BJ (cell line): ENCODE data around the gene ATP10B. TPM values are rescaled to one million over a fixed set of nuclear protein-coding genes. Genes with fewer than 3 reads are reported as not detected.

Experiments
- CTCF ChIA-PET: fragments of 350-600 bp; formaldehyde crosslinking; extraction: SDS; loops from one replicate; lab custom pipeline; 2021; ENCODE audit warnings: antibody characterized with exemption, inconsistent platforms; lab: Yijun Ruan, JAX
- POLR2A ChIA-PET: fragments of 300-600 bp; sonication (Branson Sonifier 250); formaldehyde crosslinking; extraction: SDS; loops from one replicate; lab custom pipeline; 2021; ENCODE audit warnings: antibody characterized with exemption; lab: Charles Lee
- DNase-seq: peaks from one replicate; pipeline ENCODE4 v3.0.0-alpha.2; 2011; ENCODE audit warnings: low read depth
- H3K27me3 ChIP-seq: 2 replicates; pipeline ENCODE4 v1.6.0; 2011; ENCODE audit warnings: low read length; ENCODE audit not compliant: control insufficient read depth, insufficient read depth
- H3K36me3 ChIP-seq: 2 replicates; pipeline ENCODE4 v1.5.1; 2011; ENCODE audit warnings: low read length; ENCODE audit not compliant: control insufficient read depth, insufficient read depth
- H3K4me3 ChIP-seq: 2 replicates; pipeline ENCODE4 v1.5.1; 2011; ENCODE audit warnings: low read depth, mild to moderate bottlenecking, control low read depth, low read length
- polyA plus RNA-seq: library from polyadenylated mRNA; depleted of rRNA; stranded (reverse); fragments of >200 nt; gene quantifications from 2 replicates; pipeline ENCODE4 v1.2.3, GENCODE V29; 2011
- TF ChIP-seq, protein P1 (sequence below): IDR thresholded peaks from 2 replicates; pipeline ENCODE4 v1.5.1; 2011; ENCODE audit warnings: low read depth, mild to moderate bottlenecking, control low read depth, inconsistent platforms, low read length, moderate library complexity; ENCODE audit not compliant: insufficient read depth

Gene ATP10B
- polyA plus RNA-seq, 1 experiment = not detected

DNA sequence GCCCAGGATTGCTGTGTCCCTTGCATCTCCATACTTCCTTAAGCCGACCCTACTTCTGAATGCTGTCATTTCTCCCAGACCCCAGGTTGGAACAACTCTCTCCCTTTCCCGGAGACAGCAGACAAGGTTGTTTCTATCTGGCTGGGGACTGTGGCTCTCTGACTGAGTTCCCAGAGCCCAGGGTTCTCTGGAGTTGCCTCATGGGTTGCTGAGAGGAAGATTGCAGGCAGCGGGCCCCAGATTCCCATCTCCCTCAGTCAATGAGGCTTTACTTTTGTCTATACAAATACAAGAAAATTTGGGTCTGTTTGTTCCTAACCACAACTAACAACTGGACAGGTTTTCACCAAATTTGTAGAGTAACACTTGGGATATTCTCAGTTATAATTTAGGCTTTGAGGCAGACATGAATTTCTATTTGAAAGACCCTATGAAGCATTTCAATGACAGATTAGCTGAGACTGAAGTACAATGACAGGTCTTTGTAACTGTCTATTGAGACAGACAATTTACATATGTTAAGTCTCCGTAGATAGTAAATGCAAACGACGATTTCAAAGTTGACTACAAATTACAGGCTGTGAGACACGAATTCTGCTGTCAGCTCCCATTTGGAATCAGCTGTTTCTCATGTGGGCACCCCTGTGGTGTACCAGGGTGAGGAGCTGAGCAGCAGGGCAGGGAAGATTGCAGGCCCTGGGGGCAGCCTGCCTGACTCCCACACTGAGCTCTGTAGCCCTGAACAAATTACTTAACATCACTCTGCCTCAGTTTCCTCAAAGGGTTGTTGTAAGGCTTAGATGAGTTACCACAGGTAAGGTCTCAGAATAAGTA is 107.5 kb downstream of the ATP10B start:
- no peak for DNase-seq
- TF ChIP-seq, protein P1, sequence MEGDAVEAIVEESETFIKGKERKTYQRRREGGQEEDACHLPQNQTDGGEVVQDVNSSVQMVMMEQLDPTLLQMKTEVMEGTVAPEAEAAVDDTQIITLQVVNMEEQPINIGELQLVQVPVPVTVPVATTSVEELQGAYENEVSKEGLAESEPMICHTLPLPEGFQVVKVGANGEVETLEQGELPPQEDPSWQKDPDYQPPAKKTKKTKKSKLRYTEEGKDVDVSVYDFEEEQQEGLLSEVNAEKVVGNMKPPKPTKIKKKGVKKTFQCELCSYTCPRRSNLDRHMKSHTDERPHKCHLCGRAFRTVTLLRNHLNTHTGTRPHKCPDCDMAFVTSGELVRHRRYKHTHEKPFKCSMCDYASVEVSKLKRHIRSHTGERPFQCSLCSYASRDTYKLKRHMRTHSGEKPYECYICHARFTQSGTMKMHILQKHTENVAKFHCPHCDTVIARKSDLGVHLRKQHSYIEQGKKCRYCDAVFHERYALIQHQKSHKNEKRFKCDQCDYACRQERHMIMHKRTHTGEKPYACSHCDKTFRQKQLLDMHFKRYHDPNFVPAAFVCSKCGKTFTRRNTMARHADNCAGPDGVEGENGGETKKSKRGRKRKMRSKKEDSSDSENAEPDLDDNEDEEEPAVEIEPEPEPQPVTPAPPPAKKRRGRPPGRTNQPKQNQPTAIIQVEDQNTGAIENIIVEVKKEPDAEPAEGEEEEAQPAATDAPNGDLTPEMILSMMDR = no peak
- Histone ChIP-seq H3K27me3 (no peaks in the 10 kb centered on the region), H3K4me3 (no peak overlapping the region), H3K36me3 (no peaks in the 10 kb centered on the region)
- CTCF ChIA-PET = no interaction called here
- POLR2A ChIA-PET = no interaction called here

DNA sequence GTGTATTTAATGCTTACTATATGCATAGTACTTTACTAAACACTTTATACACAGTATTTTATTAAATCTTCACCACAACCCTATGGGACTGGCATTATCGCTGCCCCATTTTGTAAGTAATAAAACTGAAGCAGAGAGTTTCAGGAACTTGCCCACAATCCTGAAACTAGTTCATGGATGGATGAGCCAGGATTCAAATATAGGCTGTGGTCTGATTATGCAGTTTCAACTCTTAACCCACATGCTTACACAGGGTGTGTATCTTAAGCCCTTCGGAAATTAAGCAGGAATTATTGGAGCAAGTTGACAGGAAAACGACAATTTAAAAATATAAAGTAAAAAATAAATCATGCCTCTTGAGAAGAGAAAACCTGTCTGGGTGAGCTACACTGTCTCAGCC is 109.0 kb downstream of the ATP10B start:
- no peak for DNase-seq
- POLR2A ChIA-PET = no interaction called here
- no peaks in the 10 kb centered on the region for H3K36me3 ChIP-seq
- no peak overlapping the region for H3K4me3 ChIP-seq
- CTCF ChIA-PET = no interaction called here
- no peaks in the 10 kb centered on the region for H3K27me3 ChIP-seq
- TF ChIP-seq, protein P1 = no peak

DNA sequence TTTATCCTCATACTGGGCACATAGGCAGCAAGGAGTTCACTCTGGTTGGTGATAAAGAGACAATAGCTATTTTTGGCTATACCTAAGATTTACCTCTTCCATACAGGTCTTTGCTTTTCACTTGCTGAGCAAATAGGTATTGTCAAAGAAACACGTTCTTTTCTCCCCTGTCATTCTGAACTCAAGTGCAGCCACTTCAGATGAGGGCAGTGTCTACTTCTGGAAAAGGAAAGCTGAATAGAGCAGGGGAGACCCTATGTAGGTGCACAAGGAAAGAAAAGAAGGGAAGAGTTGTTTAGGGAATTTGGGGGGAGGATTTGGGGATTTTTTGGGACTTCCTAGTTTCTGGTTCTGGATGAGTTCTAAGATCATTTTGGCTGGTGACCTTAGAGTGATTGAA is 109.6 kb downstream of the ATP10B start:
- H3K4me3 ChIP-seq = no peak overlapping the region
- H3K36me3 ChIP-seq = no peaks in the 10 kb centered on the region
- no peak for DNase-seq
- TF ChIP-seq, protein P1 = no peak
- H3K27me3 ChIP-seq = no peaks in the 10 kb centered on the region
- POLR2A ChIA-PET = no interaction called here
- CTCF ChIA-PET = no interaction called here

DNA sequence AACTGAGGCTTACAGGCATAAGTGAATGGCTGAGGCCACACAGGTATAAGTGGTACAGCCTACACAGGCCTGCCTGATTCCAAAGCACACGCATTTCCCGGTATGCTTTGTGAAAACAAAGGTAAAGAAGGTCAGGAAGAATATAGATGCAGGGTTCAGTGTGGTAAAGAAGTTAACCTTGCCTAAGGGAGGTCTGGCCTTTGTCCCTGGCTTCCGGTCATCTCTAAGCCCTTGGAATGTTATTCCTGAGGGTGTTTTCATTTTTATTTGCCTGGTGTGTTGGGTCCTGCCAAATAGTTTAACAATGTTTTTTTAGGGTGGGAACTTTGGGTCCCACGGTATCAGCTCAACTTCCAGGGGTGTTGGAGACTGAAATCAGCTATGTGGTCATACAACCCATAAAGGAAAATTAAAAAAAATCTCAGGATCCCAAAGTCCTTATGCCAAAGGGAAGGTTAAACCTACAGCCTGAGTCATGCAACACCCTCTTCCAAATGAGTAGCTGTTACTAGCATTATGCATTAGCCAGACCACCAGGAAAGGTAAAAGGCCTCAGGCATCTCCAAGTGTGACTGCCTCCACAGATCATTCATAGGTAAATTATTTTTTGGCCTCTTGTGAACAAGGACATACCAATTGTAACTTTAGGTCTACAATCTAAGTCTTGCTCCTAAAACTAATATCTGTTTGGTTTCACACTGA is 124.6 kb downstream of the ATP10B start:
- TF ChIP-seq, protein P1 = no peak

DNA sequence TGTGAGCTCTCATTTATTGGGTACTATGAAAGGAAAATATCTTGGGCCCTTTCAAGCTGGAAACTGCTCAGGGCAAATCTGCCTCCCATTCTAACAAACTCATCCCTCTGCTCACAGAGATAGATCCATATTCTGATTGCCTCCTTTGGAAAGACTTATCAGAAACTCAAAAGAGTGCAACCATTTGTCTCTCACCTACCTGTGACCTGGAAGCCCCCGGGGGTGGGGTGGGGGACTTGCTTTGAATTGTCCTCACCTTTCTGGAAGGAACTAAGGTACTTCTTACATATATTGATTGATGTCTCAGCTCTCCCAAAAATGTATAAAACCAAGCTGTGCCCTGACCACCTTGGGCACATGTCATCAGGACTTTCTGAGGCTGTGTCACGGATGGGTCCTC is 125.3 kb downstream of the ATP10B start:
- H3K4me3 ChIP-seq = no peak overlapping the region
- DNase-seq = no peak
- POLR2A ChIA-PET = no interaction called here
- TF ChIP-seq, protein P1 = no peak
- CTCF ChIA-PET = no interaction called here
- no peaks in the 10 kb centered on the region for H3K27me3 ChIP-seq
- no peaks in the 10 kb centered on the region for H3K36me3 ChIP-seq

More for the DNA sequence above, 124.6 kb downstream of the ATP10B start:
- ChIA-PET POLR2A (no interaction called here), CTCF (interaction anchor here (1.1 kb wide), 1 partner anchor 57 kb away, joined by 4 read pairs; no protein-coding TSS in a partner anchor)
- Histone ChIP-seq H3K4me3 (no peak overlapping the region), H3K27me3 (no peaks in the 10 kb centered on the region), H3K36me3 (no peaks in the 10 kb centered on the region)
- DNase-seq = no peak
